IMR-90 (cell line): Measurements from ENCODE around the gene PPARG. TPM values are rescaled to one million over a fixed set of nuclear protein-coding genes. Genes with fewer than 3 reads are reported as not detected.
A peak's percentile ranks its signal among the peaks of the same experiment; 100 is the strongest.

Experiments used
- ATAC-seq: fragments of 200-7000 bp; cut with Tn5 transposase; 2 replicates; pipeline ENCODE4 v1.9.1; 2020; ENCODE audit warnings: low read depth, mild to moderate bottlenecking, moderate library complexity
- BruUV-seq: library from RNA; stranded (reverse); fragments of 400-500 nt; replicated peaks from 2 replicates; lab custom pipeline; 2021; lab: Mats Ljungman, UMichigan
- CTCF ChIA-PET: fragments of 300-600 bp; formaldehyde crosslinking; extraction: SDS; loops from one replicate; lab custom pipeline; 2021; ENCODE audit warnings: antibody characterized with exemption; lab: Yijun Ruan, JAX
- POLR2A ChIA-PET: fragments of 300-600 bp; sonication (Branson Sonifier 250); formaldehyde crosslinking; loops from one replicate; lab custom pipeline; 2022; ENCODE audit warnings: antibody characterized with exemption; ENCODE audit not compliant: unreplicated experiment; lab: Charles Lee
- DNase-seq: peaks from one replicate; pipeline ENCODE4 v3.0.0; 2013
- H2AFZ ChIP-seq: replicated peaks from 2 replicates; pipeline ENCODE3; 2013; ENCODE audit warnings: low read length, mild to moderate bottlenecking; ENCODE audit not compliant: poor library complexity
- H2AK5ac ChIP-seq: 2 replicates; pipeline ENCODE4 v1.6.1; 2013; ENCODE audit warnings: low read depth, low read length, inconsistent platforms
- H2AK9ac ChIP-seq: replicated peaks from 2 replicates; pipeline ENCODE3; 2013; ENCODE audit warnings: mild to moderate bottlenecking, low read depth, low read length, moderate library complexity; ENCODE audit not compliant: poor library complexity
- H2BK120ac ChIP-seq: 2 replicates; pipeline ENCODE4 v1.6.1; 2013; ENCODE audit warnings: low read depth, low read length, inconsistent platforms
- H2BK15ac ChIP-seq: 3 replicates; pipeline ENCODE4 v1.6.1; 2013; ENCODE audit warnings: low read depth, low read length, inconsistent platforms
- H2BK20ac ChIP-seq: 2 replicates; pipeline ENCODE4 v1.6.1; 2013; ENCODE audit warnings: low read depth, mild to moderate bottlenecking, inconsistent platforms, low read length, moderate library complexity
- H2BK5ac ChIP-seq: 2 replicates; pipeline ENCODE4 v1.6.1; 2013; ENCODE audit warnings: mild to moderate bottlenecking, low read depth, low read length, inconsistent platforms; ENCODE audit not compliant: poor library complexity, severe bottlenecking
- H3K14ac ChIP-seq: replicated peaks from 2 replicates; pipeline ENCODE4 v1.6.1; 2013; ENCODE audit warnings: low read depth, low read length, inconsistent platforms
- H3K18ac ChIP-seq: 2 replicates; pipeline ENCODE4 v1.6.1; 2013; ENCODE audit warnings: low read depth, low read length, control low read depth
- H3K23ac ChIP-seq: 2 replicates; pipeline ENCODE4 v1.6.1; 2013; ENCODE audit warnings: low read depth, low read length, inconsistent platforms
- H3K27ac ChIP-seq: 2 replicates; pipeline ENCODE4 v1.5.1; 2013; ENCODE audit warnings: mild to moderate bottlenecking, control low read depth, low read length; ENCODE audit not compliant: insufficient read depth
- H3K27me3 ChIP-seq: 2 replicates; pipeline ENCODE4 v1.6.1; 2013; ENCODE audit warnings: low read length; ENCODE audit not compliant: control insufficient read depth, insufficient read depth
- H3K36me3 ChIP-seq: 2 replicates; pipeline ENCODE4 v1.6.1; 2013; ENCODE audit warnings: low read length, mixed read lengths; ENCODE audit not compliant: control insufficient read depth, insufficient read depth
- H3K4ac ChIP-seq: 2 replicates; pipeline ENCODE4 v1.6.1; 2013; ENCODE audit warnings: low read depth, low read length, inconsistent platforms
- H3K4me1 ChIP-seq: 2 replicates; pipeline ENCODE4 v1.6.1; 2013; ENCODE audit warnings: low read length, mixed read lengths; ENCODE audit not compliant: control insufficient read depth, insufficient read depth
- H3K4me2 ChIP-seq: 2 replicates; pipeline ENCODE4 v1.6.1; 2013; ENCODE audit warnings: low read depth, mild to moderate bottlenecking, control low read depth, low read length, moderate library complexity
- H3K4me3 ChIP-seq: 2 replicates; pipeline ENCODE4 v1.5.1; 2013; ENCODE audit warnings: low read depth, mild to moderate bottlenecking, control low read depth, low read length, moderate library complexity; ENCODE audit not compliant: insufficient read depth
- H3K56ac ChIP-seq: 2 replicates; pipeline ENCODE4 v1.6.1; 2013; ENCODE audit warnings: low read length, inconsistent platforms; ENCODE audit not compliant: insufficient read depth; ENCODE audit errors: extremely low read depth
- H3K79me1 ChIP-seq, 2 experiments: 2 replicates each; pipeline ENCODE4 v1.6.1; 2013; ENCODE audit warnings: low read length in 2 of 2, inconsistent platforms in 1 of 2, low read depth in 1 of 2
- H3K9ac ChIP-seq: 2 replicates; pipeline ENCODE4 v1.6.1; 2013; ENCODE audit warnings: low read depth, low read length, control low read depth
- H3K9me1 ChIP-seq: 2 replicates; pipeline ENCODE4 v1.6.1; 2013; ENCODE audit warnings: low read length, inconsistent platforms; ENCODE audit not compliant: insufficient read depth
- H3K9me3 ChIP-seq: 2 replicates; pipeline ENCODE4 v1.6.1; 2013; ENCODE audit warnings: low read length; ENCODE audit not compliant: control insufficient read depth, insufficient read depth
- H4K20me1 ChIP-seq: 2 replicates; pipeline ENCODE4 v1.6.1; 2013; ENCODE audit warnings: low read length, inconsistent platforms; ENCODE audit not compliant: insufficient read depth
- H4K5ac ChIP-seq: 2 replicates; pipeline ENCODE4 v1.6.1; 2013; ENCODE audit warnings: mild to moderate bottlenecking, low read depth, low read length, control low read depth
- H4K8ac ChIP-seq, 2 experiments: 2 replicates each; pipeline ENCODE4 v1.6.1; 2013; ENCODE audit warnings: low read depth in 2 of 2, low read length in 2 of 2, control low read depth in 1 of 2, inconsistent platforms in 1 of 2
- H4K91ac ChIP-seq: 2 replicates; pipeline ENCODE4 v1.6.1; 2013; ENCODE audit warnings: low read depth, low read length, inconsistent platforms; ENCODE audit not compliant: insufficient read depth
- FOS ChIP-seq: fragments of 150-350 bp; IDR thresholded peaks from 2 replicates; pipeline ENCODE4 v1.6.1; 2016; ENCODE audit warnings: low read depth, low read length
- POLR2A ChIP-seq: IDR thresholded peaks from 2 replicates; pipeline ENCODE4 v1.6.1; 2012; ENCODE audit warnings: mild to moderate bottlenecking, low read depth, low read length
- RCOR1 ChIP-seq: IDR thresholded peaks from 2 replicates; pipeline ENCODE4 v1.6.1; 2012; ENCODE audit warnings: mild to moderate bottlenecking, low read length, improper control_type of control experiment; ENCODE audit not compliant: insufficient replicate concordance
- WGBS, 2 experiments: methylation state at CpG; one replicate each; pipeline versions ENCODE4 v1.1.5 to v1.1.7; 2013; ENCODE audit warnings: missing lambda C conversion rate in 2 of 2; ENCODE audit not compliant: insufficient read length in 1 of 2; ENCODE audit errors: extremely low coverage in 2 of 2; 5-methylcytosine and 5-hydroxymethylcytosine counted together
- dilution Hi-C: fragments of 300-500 bp; cut with HindIII; formaldehyde crosslinking; loops from one replicate; pipeline ENCODE4 v1.14.3; 2018; ENCODE audit warnings: low sequenced_read_pairs; ENCODE audit not compliant: unreplicated experiment
- in situ Hi-C: fragments of 300-500 bp; cut with MboI; formaldehyde crosslinking; loops from 3 replicates; pipeline ENCODE4 v1.14.3; 2019; ENCODE audit warnings: low sequenced_read_pairs, inconsistent platforms, mixed read lengths
- intact Hi-C: fragments of 100-400 bp; cut with micrococcal nuclease; formaldehyde crosslinking; loops from 2 replicates; pipeline ENCODE4 v1.10.0; 2022
- polyA plus RNA-seq, 3 experiments: library from polyadenylated mRNA; depleted of rRNA; stranded (reverse); fragments of >200 nt; gene quantifications; 2 replicates each; pipeline ENCODE4 v1.2.3, GENCODE V29; 2012; ENCODE audit warnings: low replicate concordance in 1 of 3
- total RNA-seq: library from RNA; depleted of rRNA; stranded (reverse); fragments of >200 nt; gene quantifications from 2 replicates; pipeline ENCODE4 v1.2.3, GENCODE V29; 2012

PPARG gene
- total and polyA plus RNA-seq, 2 of the 4 experiments (the other 2 are of a cell fraction): 11.2 to 23.8 TPM

DNA sequence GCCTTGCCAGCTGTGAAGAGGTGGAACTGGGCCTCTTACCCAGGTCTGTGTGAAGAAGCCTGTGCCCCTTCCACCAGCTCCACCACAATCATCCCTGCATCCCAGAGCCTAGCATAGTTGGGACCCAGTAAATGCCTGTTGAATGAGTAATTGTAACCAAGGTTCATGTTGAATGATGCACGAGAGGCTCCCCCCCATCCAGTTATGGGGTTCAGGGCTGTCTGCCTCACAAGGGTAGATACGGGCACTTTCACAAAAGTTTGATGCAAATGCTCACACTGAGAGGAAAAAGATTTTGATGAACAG, 165.9 kb downstream of the PPARG start:
- no peak overlapping the region for H2AK9ac ChIP-seq
- no peak overlapping the region for H2AFZ ChIP-seq
- DNase-seq: peak; percentile 27
- ATAC-seq: peak; percentile 66
- H3K9me1 ChIP-seq: peaks cover 3% of the 10 kb centered on the region; the same call in 1 of the 2 replicates
- H3K79me1 ChIP-seq: no peaks in the 10 kb centered on the region
- H3K56ac ChIP-seq: no peak overlapping the region
- CTCF ChIA-PET: interaction anchor here (0.6 to 0.9 kb wide), 2 partner anchors 18 to 214 kb away, joined by 3 read pairs; no protein-coding TSS in a partner anchor
- dilution Hi-C loops (no loop called here), in situ Hi-C loops (no loop called here), intact Hi-C loops (no loop called here)
- H3K14ac ChIP-seq: no peak overlapping the region
- TF ChIP-seq POLR2A: no peak
- TF ChIP-seq FOS: no peak
- TF ChIP-seq RCOR1: no peak
- no peak overlapping the region for H3K4me2 ChIP-seq
- H4K20me1 ChIP-seq: no peaks in the 10 kb centered on the region
- no peak overlapping the region for H4K8ac ChIP-seq
- H2BK5ac ChIP-seq: no peak overlapping the region
- no peak overlapping the region for H2AK5ac ChIP-seq
- H3K4me1 ChIP-seq: peaks cover 4% of the 10 kb centered on the region; the same call in 1 of the 2 replicates
- POLR2A ChIA-PET: no interaction called here
- H4K91ac ChIP-seq: no peak overlapping the region
- H3K4me3 ChIP-seq: no peak overlapping the region
- WGBS, 2 experiments: no CpG with 5 or more reads among the region's 2 CpGs
- no peaks in the 10 kb centered on the region for H3K36me3 ChIP-seq
- H3K23ac ChIP-seq: no peak overlapping the region
- H3K27ac ChIP-seq: no peak overlapping the region
- no peak overlapping the region for H2BK15ac ChIP-seq
- no peak overlapping the region for H4K5ac ChIP-seq
- H3K9ac ChIP-seq: no peak overlapping the region
- H3K18ac ChIP-seq: no peak overlapping the region
- peaks cover 5% of the 10 kb centered on the region; the same call in 1 of the 2 replicates for H3K9me3 ChIP-seq
- no TSS peak for BruUV-seq
- H2BK20ac ChIP-seq: no peak overlapping the region
- no peak overlapping the region for H3K4ac ChIP-seq
- peak overlapping the region; percentile 29; the same call in 1 of the 2 replicates for H2BK120ac ChIP-seq
- H3K27me3 ChIP-seq: no peaks in the 10 kb centered on the region; the same call in 1 of the 2 replicates
